Activated CD4-positive, alpha-beta memory T cell treated with anti-CD3 and anti-CD28 coated beads, Interleukin-2, amount 10 ng/mL, durations not matched to agents 7 days and 5 days (primary cell): ENCODE results near the gene GLIS1. TPM values are rescaled to one million over a fixed set of nuclear protein-coding genes. Genes with fewer than 3 reads are reported as not detected.

Experiments used
- CTCF ChIA-PET: fragments of 350-600 bp; sonication (Branson Sonifier 250); formaldehyde crosslinking; loops from one replicate; lab custom pipeline; 2021; ENCODE audit warnings: antibody characterized with exemption, inconsistent platforms; lab: Charles Lee
- POLR2A ChIA-PET: fragments of 350-600 bp; sonication (Branson Sonifier 250); formaldehyde crosslinking; loops from one replicate; lab custom pipeline; 2021; ENCODE audit warnings: antibody characterized with exemption; lab: Charles Lee
- DNase-seq: peaks from one replicate; pipeline ENCODE4 v3.0.0-alpha.2; 2020
- H3K27ac Mint-ChIP-seq: one replicate; pipeline ENCODE4 v1.8.0; 2021; ENCODE audit warnings: mild to moderate bottlenecking, mixed read lengths
- H3K27me3 Mint-ChIP-seq: one replicate; pipeline ENCODE4 v1.8.0; 2021; ENCODE audit warnings: mixed read lengths
- H3K36me3 Mint-ChIP-seq: one replicate; pipeline ENCODE4 v1.8.0; 2021; ENCODE audit warnings: low read depth, mixed read lengths
- H3K4me1 Mint-ChIP-seq: one replicate; pipeline ENCODE4 v1.8.0; 2021; ENCODE audit warnings: mixed read lengths
- H3K4me3 Mint-ChIP-seq: one replicate; pipeline ENCODE4 v1.8.0; 2021; ENCODE audit warnings: mild to moderate bottlenecking, mixed read lengths
- H3K9me3 Mint-ChIP-seq: one replicate; pipeline ENCODE4 v1.8.0; 2021; ENCODE audit warnings: mixed read lengths
- total RNA-seq, 2 experiments: library from RNA; stranded (reverse); gene quantifications; one replicate each; pipeline ENCODE4 v1.2.3, GENCODE V29; 2021

GLIS1 gene
- total RNA-seq, 2 experiments from 2014 or later: not detected

GRCh38 chr1:53643881-53644390, 95.0 kb downstream of the GLIS1 start:
- Mint-ChIP-seq H3K27me3 (peaks cover 16% of the 10 kb centered on the region), H3K4me1 (no peaks in the 10 kb centered on the region), H3K4me3 (no peak overlapping the region), H3K9me3 (no peaks in the 10 kb centered on the region), H3K27ac (no peak overlapping the region), H3K36me3 (no peaks in the 10 kb centered on the region)
- ChIA-PET POLR2A (no interaction called here), CTCF (no interaction called here)
- no peak for DNase-seq

DNA sequence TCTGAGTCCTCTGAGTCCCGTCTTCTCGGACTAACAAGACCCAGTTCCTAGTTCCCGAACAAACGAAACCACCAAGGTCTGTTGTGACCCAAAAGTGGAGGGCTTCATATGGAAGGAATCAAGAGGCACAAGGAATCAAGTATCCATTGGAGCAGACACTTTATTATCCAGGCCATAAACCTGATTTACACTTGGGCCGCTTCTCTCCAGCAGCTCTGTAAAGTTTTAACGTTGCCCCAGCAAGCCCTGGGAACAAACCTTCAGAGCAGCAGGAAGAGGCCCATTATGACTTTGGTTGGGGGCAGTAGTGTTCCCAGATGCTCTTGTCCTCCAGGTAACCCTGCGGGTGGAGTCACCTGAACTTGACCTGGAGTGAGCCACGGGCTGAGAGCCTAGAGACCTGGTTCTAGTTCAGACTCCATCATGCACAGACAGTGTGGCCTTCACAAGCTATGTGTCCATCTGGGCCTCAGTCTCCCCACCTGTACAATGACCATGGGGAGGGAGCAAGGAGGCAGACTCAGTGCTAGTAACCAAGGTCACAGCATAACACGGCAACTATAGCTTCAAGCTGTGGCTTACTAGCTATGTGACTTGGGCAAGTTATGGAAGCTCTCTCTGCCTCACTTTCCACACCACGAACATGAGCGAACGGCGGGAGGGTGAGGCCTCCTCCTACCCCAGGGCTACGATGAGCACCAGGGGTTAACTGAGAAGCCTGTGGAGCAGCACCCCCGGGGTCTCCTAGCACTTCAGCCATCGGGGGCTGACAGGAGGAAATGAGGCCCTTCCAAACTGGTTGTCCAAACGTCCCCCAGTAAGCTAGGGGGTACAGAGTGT, 95.7 kb downstream of the GLIS1 start:
- Mint-ChIP-seq H3K36me3 (no peaks in the 10 kb centered on the region), H3K4me3 (no peak overlapping the region), H3K9me3 (no peaks in the 10 kb centered on the region), H3K27ac (no peak overlapping the region), H3K27me3 (peaks cover 12% of the 10 kb centered on the region), H3K4me1 (no peaks in the 10 kb centered on the region)
- ChIA-PET POLR2A (no interaction called here), CTCF (no interaction called here)
- DNase-seq: no peak

GRCh38 chr1:53642607-53643006, 96.4 kb downstream of the GLIS1 start:
- ChIA-PET CTCF (no interaction called here), POLR2A (no interaction called here)
- H3K36me3 Mint-ChIP-seq: no peaks in the 10 kb centered on the region
- no peaks in the 10 kb centered on the region for H3K9me3 Mint-ChIP-seq
- no peak overlapping the region for H3K27ac Mint-ChIP-seq
- DNase-seq: no peak
- peaks cover 10% of the 10 kb centered on the region for H3K27me3 Mint-ChIP-seq
- H3K4me1 Mint-ChIP-seq: no peaks in the 10 kb centered on the region
- no peak overlapping the region for H3K4me3 Mint-ChIP-seq

- Mint-ChIP-seq H3K27ac (no peak overlapping the region), H3K27me3 (peaks cover 6% of the 10 kb centered on the region), H3K36me3 (no peaks in the 10 kb centered on the region), H3K9me3 (no peaks in the 10 kb centered on the region), H3K4me3 (no peak overlapping the region), H3K4me1 (no peaks in the 10 kb centered on the region)
- CTCF ChIA-PET: no interaction called here
- DNase-seq: no peak
- POLR2A ChIA-PET: no interaction called here
Observed at GRCh38 chr1:53642215-53642555, 96.8 kb downstream of the GLIS1 start.

GRCh38 chr1:53641481-53642214, 97.3 kb downstream of the GLIS1 start:
- no peak overlapping the region for H3K27ac Mint-ChIP-seq
- H3K27me3 Mint-ChIP-seq: peaks cover 4% of the 10 kb centered on the region
- H3K4me1 Mint-ChIP-seq: no peaks in the 10 kb centered on the region
- H3K9me3 Mint-ChIP-seq: no peaks in the 10 kb centered on the region
- ChIA-PET CTCF (no interaction called here), POLR2A (no interaction called here)
- H3K4me3 Mint-ChIP-seq: no peak overlapping the region
- DNase-seq: no peak
- no peaks in the 10 kb centered on the region for H3K36me3 Mint-ChIP-seq

DNA sequence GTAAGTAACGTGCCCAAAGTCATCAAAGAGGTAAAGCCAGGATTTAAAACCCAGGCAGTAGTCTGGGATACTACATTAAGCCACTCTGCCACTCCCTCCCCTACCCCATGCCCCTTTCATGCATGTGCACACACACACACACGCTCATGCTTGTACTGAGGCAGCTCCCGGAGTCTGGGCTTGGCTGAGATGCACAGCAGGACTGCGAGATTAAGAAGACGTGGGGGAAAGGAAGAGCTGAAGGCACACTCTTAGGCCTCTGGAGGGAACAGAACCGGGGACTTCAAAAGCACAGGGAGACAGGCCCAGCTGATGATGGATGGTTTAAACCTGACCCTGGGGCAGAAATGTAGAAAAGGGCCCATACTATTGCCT, 98.3 kb downstream of the GLIS1 start:
- CTCF ChIA-PET: no interaction called here
- no peaks in the 10 kb centered on the region for H3K9me3 Mint-ChIP-seq
- no peak overlapping the region for H3K4me3 Mint-ChIP-seq
- H3K4me1 Mint-ChIP-seq: no peaks in the 10 kb centered on the region
- DNase-seq: no peak
- H3K27ac Mint-ChIP-seq: no peak overlapping the region
- no peaks in the 10 kb centered on the region for H3K36me3 Mint-ChIP-seq
- POLR2A ChIA-PET: no interaction called here
- H3K27me3 Mint-ChIP-seq: no peaks in the 10 kb centered on the region

DNA sequence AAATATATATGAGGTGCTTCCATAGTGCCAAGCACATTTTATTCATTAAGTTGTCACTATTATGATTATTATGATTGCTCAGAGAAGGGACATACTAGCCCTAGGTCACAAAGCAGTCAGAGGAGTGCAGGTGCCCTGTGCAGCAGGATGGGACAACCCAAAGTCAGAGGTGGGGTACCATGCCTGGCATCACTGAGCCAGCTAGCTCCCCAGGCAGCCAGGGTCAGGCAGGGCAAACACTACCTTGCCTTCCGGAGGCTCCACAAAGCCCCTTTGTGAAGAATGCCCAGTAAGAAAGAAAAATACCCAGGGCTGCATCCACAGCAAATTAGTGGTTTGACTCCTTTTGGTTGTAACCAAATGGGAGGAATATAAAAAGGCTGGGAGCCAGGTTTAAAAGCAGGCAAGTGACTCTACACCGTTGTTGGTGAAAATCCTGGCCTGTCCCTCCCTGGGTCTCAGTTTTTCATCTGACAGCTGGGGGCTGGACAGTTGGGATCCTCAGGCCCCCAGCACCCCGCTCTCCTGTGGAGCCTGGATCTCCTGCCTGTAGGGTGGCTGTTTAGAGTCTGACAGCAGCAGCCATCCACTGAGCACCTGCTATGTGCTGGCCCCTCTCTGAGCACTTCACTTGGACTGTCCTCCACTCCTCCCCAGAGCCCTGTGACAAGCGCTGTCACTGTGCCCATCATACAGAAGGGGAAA, 98.8 kb downstream of the GLIS1 start:
- POLR2A ChIA-PET: no interaction called here
- DNase-seq: no peak
- H3K36me3 Mint-ChIP-seq: no peaks in the 10 kb centered on the region
- CTCF ChIA-PET: no interaction called here
- no peaks in the 10 kb centered on the region for H3K4me1 Mint-ChIP-seq
- no peaks in the 10 kb centered on the region for H3K9me3 Mint-ChIP-seq
- no peak overlapping the region for H3K4me3 Mint-ChIP-seq
- peaks cover 2% of the 10 kb centered on the region for H3K27me3 Mint-ChIP-seq
- H3K27ac Mint-ChIP-seq: no peak overlapping the region

DNA sequence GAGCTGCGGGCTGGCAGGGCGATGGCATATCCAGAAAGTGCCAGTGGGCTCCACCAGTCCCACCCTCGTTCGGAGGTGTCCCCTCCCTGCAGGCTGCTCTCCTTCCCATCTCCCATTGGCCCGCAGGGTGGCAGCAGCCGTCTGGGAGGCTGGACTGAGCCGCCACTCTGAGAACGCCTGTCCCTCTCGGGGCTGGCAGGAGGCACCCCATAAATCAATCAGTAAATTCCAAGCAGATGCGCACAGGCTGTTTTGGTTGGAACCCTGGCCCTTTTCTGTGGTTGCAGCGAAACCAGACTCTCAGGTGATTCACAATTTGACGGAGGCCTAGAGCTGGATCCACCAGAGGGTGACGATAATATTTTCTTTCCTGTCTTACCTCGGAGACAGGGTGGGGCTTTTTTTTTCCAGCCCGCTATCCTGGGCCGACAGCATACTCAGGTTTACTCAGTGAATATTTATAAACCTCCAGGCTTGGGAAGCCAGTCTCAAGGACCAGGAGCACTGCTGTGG, 99.7 kb downstream of the GLIS1 start:
- POLR2A ChIA-PET: no interaction called here
- Mint-ChIP-seq H3K36me3 (no peaks in the 10 kb centered on the region), H3K4me1 (no peaks in the 10 kb centered on the region), H3K27ac (no peak overlapping the region), H3K27me3 (peaks cover 2% of the 10 kb centered on the region), H3K9me3 (no peaks in the 10 kb centered on the region), H3K4me3 (no peak overlapping the region)
- DNase-seq: no peak
- CTCF ChIA-PET: no interaction called here

DNA sequence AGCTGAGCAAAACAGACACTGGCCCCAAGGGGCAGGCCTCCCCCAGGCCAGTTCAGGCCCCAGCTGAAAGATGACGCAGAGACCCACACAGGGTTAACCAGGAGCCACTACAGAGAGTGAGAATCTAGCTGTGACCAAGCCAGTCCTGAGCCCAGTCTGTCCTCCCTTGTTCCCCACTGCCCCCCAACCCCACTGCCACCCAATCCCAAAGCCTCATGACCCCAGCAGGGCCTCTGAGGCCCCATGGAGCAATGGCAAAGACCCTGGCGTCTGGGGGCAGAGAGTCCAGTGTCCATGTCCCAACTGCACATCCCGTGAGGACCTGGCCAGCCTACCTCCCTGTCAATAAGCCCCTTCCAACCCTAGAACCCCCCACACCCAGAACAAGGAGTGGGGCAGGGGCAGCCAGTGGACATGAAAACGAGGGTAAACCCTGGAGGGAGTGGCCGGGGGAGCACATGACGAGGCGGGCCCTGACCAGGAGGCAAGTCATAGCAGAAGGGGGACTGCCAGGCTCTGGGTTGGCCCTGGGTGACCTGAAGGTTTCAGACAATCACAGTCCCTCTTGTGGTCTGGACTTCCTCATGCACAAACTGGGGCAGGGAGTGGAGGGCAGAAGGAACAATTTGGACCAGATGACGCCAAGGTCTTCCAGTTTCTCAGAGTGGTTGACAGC, 100.5 kb downstream of the GLIS1 start:
- Mint-ChIP-seq H3K27ac (no peak overlapping the region), H3K9me3 (no peaks in the 10 kb centered on the region), H3K36me3 (no peaks in the 10 kb centered on the region), H3K27me3 (peaks cover 2% of the 10 kb centered on the region), H3K4me1 (no peaks in the 10 kb centered on the region), H3K4me3 (no peak overlapping the region)
- POLR2A ChIA-PET: no interaction called here
- DNase-seq: no peak
- CTCF ChIA-PET: no interaction called here

- Mint-ChIP-seq H3K4me3 (no peak overlapping the region), H3K27ac (no peak overlapping the region), H3K27me3 (peaks cover 2% of the 10 kb centered on the region), H3K9me3 (no peaks in the 10 kb centered on the region), H3K36me3 (no peaks in the 10 kb centered on the region), H3K4me1 (no peaks in the 10 kb centered on the region)
- DNase-seq: no peak
- POLR2A ChIA-PET: no interaction called here
- CTCF ChIA-PET: no interaction called here
Observed at GRCh38 chr1:53637511-53638359, 101.2 kb downstream of the GLIS1 start.

DNA sequence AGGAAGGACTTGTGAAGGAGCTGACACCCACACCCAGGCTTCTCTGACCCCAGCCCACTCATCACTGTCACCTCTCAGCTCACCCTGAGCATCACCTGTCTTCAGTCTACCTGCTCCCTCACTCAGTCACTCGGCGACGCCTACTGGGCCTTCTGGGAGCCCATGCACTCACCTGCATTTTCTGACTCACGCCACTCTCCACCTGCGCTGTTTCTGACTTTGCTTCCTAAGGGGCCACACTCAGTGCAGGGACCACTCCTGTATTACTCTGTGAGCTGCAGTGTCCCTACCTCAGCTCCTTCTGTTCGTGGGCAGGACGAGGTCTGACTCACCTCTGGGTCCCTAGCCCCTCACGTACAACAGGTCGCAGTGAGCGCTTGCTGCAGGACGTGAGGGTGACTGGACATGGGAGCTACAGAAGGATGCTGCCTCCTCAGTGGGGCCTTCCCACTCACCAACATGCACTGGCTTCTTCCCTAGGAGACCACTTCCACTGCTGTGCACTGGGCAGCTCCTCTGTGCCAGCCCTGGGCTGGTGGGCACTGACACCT, 102.3 kb downstream of the GLIS1 start:
- Mint-ChIP-seq H3K4me3 (no peak overlapping the region), H3K27me3 (peaks cover 2% of the 10 kb centered on the region), H3K27ac (no peak overlapping the region), H3K4me1 (no peaks in the 10 kb centered on the region), H3K36me3 (no peaks in the 10 kb centered on the region), H3K9me3 (no peaks in the 10 kb centered on the region)
- POLR2A ChIA-PET: no interaction called here
- CTCF ChIA-PET: no interaction called here
- DNase-seq: no peak

- CTCF ChIA-PET: no interaction called here
- no peak overlapping the region for H3K4me3 Mint-ChIP-seq
- peaks cover 2% of the 10 kb centered on the region for H3K27me3 Mint-ChIP-seq
- no peak overlapping the region for H3K27ac Mint-ChIP-seq
- H3K4me1 Mint-ChIP-seq: no peaks in the 10 kb centered on the region
- H3K9me3 Mint-ChIP-seq: no peaks in the 10 kb centered on the region
- H3K36me3 Mint-ChIP-seq: no peaks in the 10 kb centered on the region
- DNase-seq: no peak
- POLR2A ChIA-PET: no interaction called here
Observed at GRCh38 chr1:53634571-53634979, 104.4 kb downstream of the GLIS1 start.
